Left cardiac atrium (tissue), 4 donors: ENCODE data around the gene KCNN3. TPM values are rescaled to one million over a fixed set of nuclear protein-coding genes. Genes with fewer than 3 reads are reported as not detected.
A peak's percentile ranks its signal among the peaks of the same experiment; 100 is the strongest.

Experiments used
- ATAC-seq, 2 donors: fragments of 200-7000 bp; cut with Tn5 transposase; one replicate each; pipeline ENCODE4 v1.9.1; 2020; ENCODE audit warnings: mild to moderate bottlenecking in 2 of 2, moderate library complexity in 2 of 2
- DNase-seq: peaks from one replicate; pipeline ENCODE4 v3.0.0-alpha.2; 2020
- intact Hi-C, 2 donors: fragments of 100-400 bp; cut with DNase I; formaldehyde crosslinking; loops; one replicate each; pipeline versions ENCODE4 v1.14.1 to v1.15.1; 2022 to 2023
- total RNA-seq, 2 donors: library from RNA; stranded (reverse); fragmentation: NEBNext Ultra II Directional; extraction: Animal tissue kit (Norgen Biotek cat#: 25700); gene quantifications; one replicate each; pipeline ENCODE4 v1.2.1, GENCODE V29; 2021
- donor health status: DM: no; HTN: yes; CAD: no.
- donor health status: DM: no; HTN: yes; CAD: no; lungs with severe emphysema.
- donor health status: DM: yes; HTN: yes; CAD: no.
- donor health status: Dilated cardiomyopathy.

KCNN3 gene
- total RNA-seq, 2 donors from 2014 or later, result 3.2 to 4.6 TPM

DNA sequence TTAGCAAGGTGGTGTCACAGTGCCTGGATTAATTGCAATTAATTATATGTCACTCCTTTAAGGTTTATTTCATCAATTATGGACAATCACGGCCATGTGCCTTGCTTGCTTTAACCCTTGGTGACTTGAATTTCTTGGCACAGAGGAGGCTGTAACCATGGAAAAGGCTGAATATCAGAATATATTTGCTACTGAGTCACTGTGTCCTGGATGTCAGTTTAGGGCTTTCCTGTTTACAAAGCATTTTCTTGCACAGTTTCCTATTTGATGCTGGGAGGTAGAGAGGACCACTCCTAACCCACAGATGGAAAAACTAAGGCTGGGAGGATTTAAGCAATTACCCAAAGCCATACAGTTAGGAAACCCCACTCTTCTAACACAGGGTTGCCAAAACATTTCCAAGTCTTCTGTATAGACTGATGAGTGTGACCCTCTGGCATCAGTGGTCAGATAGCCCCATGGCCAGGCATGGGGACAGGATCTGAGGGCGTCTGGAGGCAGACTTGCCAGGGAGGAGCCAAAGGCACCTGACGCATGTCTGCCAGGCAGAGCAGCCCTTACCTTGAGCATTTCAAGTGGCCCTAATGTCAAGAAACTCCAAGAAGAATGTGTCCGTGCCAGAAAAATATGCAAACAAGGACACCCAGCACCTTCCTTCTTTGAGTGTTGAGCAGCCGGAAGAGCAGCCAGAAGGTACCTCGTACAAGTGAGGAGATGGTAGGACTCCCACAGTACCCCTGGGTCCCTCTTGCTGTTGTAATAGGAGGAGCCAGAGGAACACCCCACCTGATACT, 34.4 kb downstream of the KCNN3 start:
- intact Hi-C loops, result no loop called here
- ATAC-seq (no peak), DNase-seq (no peak)

GRCh38 chr1:154833841-154834240, 36.2 kb downstream of the KCNN3 start:
- intact Hi-C loops, result no loop called here
- DNase-seq (no peak), ATAC-seq (no peak)

DNA sequence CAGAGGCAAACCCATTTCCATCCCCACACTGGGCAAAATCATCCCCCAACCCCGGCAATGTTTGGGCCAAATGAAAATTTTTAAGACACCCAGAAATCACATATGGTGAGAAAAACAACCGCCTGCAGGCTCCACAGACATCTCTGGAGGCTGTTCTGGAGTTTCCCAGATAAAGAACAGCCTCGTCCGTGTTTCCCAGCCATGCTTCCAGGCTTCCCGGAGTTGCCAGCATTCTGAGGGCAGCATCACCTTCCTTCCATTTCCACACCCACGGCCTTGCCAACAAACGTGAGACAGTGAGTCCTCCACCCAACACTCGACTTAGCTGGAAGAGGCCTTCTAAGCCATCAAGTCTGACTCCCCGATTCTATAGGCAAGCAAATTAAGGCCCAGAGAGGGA, 36.9 kb downstream of the KCNN3 start:
- intact Hi-C loops, result no loop called here
- no peak for DNase-seq
- ATAC-seq, result no peak

DNA sequence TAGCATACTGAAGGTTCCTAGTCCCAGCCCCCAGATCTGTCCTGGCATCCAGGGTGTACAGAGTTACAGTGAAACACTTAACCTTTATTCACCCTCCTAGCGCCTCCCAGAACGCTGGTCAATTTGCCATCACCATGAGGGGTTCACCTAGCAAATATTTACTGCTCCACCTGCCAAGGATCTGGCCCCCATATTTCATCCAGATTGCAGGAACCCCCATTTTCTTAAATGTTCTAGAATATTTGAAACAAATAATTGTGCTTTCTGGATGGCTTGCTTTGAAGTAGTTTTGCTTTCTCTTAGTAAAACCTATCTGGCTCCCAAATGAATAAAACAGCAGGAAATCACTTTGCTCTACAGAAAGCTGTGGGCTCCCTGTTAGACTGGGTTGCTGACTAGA, 37.7 kb downstream of the KCNN3 start:
- intact Hi-C loops, result no loop called here
- ATAC-seq (no peak), DNase-seq (no peak)

- peak in 1 of 2 donors; percentile 32 for ATAC-seq
- intact Hi-C loops, result no loop called here
- DNase-seq, result no peak
Measured at GRCh38 chr1:154831462-154831861, 38.6 kb downstream of the KCNN3 start.

- ATAC-seq, result no peak
- intact Hi-C loops, result no loop called here
- no peak for DNase-seq
Measured at GRCh38 chr1:154829062-154829461, 41.0 kb downstream of the KCNN3 start.

DNA sequence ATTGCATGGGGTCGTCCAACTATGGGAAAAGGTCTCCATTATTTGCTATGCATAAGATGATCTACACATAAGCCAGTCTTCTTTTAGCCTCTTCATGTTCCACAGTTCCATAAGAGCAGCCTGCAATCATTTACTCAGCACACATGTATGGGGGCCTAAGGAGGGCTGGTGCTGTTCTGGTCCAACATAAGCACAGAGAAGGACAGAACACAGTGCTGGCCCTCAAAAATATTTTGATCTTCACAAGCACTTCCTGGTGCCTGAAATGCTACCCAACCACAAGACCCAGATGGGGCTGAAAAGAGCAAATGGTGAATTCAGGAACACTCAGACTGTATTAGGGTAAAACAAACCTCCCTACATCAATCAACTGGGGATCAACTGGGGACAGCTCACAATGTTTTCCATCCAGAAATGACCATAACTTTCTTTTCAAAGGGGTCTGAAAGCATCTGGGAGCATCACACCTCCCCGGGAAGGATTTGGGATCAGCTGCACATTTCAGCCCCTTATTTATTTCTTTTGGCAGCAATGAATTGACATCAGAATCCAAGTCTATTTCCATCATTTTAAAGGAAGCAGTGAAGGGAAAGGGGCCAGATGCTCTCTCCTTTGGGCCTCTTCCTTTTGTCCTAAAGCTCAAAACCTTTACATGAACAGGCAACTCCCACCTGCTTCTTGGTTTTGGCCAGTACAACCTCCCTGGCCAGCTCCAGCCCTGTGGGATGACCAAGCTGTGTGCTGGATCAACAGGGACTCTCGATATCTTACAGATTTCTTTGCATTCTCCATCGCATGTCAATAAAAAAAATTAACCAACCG, 45.7 kb downstream of the KCNN3 start:
- ATAC-seq (no peak), DNase-seq (no peak)
- intact Hi-C loops, result no loop called here

- intact Hi-C loops, result no loop called here
- DNase-seq (no peak), ATAC-seq (no peak)
Measured at GRCh38 chr1:154822717-154823116, 47.4 kb downstream of the KCNN3 start.

GRCh38 chr1:154822233-154822632, 47.8 kb downstream of the KCNN3 start:
- ATAC-seq, result no peak
- intact Hi-C loops, result no loop called here

DNA sequence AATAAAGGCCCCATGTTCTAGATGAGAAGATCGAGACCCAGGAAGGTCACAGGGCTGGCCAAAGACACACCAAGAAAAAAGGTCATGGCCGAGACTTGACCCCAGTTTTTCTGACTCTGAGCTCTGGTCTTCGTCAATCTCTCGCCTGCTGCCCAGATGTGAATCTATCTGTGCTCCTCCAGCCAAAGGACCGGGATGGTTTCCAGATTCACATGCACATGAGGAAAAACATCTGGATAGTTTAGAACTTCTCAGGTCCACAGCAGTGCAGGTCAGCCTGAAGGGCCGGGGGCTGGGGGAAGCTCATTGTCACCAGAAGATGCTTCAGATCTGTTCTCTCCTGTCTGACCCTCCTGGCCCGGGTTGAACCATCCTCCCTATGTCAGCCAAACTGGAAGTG, 49.0 kb downstream of the KCNN3 start:
- DNase-seq (no peak), ATAC-seq (peak in 1 of 2 donors; percentile 45)
- intact Hi-C loops, result no loop called here

More at GRCh38 chr1:154822233-154822632, 47.8 kb downstream of the KCNN3 start:
- DNase-seq, result no peak

GRCh38 chr1:154820646-154821045, 49.4 kb downstream of the KCNN3 start:
- ATAC-seq, result peak in 1 of 2 donors; percentile 7
- DNase-seq, result no peak
- intact Hi-C loops, result no loop called here

DNA sequence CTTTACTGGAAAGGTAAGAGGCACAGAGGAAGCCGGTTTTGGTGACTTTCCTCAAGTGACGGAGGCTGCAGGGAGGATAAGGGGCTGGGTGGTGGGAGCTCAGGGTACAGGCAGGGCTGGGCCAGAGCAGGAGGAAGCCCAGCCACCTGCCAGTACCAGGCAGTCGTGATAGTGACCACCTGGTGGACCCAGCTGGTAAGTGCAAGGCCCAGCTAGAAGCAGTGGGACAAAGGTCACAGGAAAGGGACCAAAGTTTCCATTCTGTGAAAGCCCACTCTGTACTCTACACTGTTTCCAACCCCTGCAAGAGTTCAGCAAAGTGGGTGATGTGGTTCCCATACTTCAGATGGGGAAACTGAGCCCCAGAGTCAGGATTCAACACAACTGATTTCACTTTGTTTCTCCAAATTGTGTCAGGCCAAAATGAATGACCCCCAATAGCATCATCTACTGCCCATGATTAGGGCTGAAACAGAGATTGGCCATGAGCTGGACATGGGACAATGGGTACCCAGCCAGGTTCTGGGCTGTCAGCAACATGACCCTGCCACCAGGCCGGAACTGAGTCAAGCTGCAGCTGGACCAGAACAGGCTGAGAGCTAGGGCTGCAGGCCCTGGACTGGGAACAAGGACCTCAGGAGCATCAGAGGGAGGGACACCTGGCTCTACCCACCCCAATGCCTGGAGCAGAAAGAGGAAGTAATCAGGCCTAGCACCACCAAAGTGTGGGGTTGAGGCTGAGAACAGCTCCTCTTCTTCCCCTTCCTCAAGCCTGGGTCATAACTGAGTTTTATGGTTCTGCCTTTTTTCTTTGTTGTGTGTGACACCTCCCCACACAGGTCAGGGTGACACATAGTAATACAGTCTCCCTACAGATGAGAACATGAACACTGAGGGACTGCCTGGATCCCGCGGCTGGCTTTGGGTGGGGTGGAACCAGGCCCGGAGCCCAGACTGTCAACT, 50.2 kb downstream of the KCNN3 start:
- ATAC-seq (peak in 1 of 2 donors; percentile 32), DNase-seq (no peak)
- intact Hi-C loops, result no loop called here

DNA sequence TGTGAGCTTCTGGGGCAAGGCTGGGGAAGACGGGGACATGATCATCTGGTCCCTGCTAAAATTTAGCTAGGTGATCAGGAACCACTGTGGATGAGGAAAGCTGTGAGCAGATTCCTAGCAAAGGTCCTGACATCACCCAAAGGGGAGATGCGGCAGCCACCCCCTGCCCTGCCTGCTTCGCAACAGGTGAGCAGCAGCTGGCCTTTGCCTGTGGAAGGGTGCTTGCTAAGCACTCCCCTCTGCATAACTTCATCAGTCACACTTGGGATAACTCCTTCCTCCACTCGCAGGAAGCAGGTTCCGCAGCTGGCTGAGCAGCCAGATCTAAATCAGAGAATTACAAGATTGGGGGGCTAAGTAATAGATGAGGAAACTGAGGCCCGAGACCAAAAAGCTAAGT, 51.2 kb downstream of the KCNN3 start:
- intact Hi-C loops, result no loop called here
- DNase-seq (no peak), ATAC-seq (no peak)

- ATAC-seq (no peak), DNase-seq (no peak)
- intact Hi-C loops, result no loop called here
Measured at GRCh38 chr1:154816937-154817336, 53.1 kb downstream of the KCNN3 start.

- DNase-seq (no peak), ATAC-seq (no peak)
- intact Hi-C loops, result no loop called here
Measured at GRCh38 chr1:154816369-154816768, 53.7 kb downstream of the KCNN3 start.

GRCh38 chr1:154813846-154814505, 56.1 kb downstream of the KCNN3 start:
- ATAC-seq, result no peak
- no peak for DNase-seq
- intact Hi-C loops, result no loop called here

DNA sequence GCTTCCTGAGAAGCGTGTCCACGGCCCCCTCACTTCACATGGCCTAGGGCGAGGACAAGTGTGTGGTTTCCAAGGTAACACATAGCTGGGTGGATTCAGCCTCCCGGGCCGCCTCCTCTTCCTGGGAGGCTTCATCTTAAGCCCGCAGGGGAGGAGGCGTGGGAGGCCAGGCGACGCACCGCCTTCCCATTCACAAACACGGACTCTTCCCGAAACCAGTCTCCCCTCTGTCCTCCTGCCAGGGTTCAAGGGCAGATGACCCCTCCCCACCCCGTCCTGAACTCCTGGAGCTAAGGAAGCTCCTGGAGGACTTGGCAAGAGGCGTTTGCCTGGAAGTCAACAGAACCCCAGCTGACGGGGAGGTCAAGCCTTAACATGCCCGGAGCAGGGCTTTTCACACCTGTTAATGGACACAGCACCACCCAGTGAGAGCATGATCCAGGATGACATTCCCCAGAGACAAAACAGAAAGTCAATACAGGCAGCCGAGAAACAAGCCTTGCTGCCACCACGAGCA, 56.7 kb downstream of the KCNN3 start:
- DNase-seq (peak; percentile 68), ATAC-seq (peak in 1 of 2 donors; percentile 64)
- intact Hi-C loops, result no loop called here

- ATAC-seq (no peak), DNase-seq (no peak)
- intact Hi-C loops, result no loop called here
Measured at GRCh38 chr1:154812877-154813276, 57.2 kb downstream of the KCNN3 start.

- intact Hi-C loops, result no loop called here
- no peak for DNase-seq
- ATAC-seq, result no peak
Measured at GRCh38 chr1:154810571-154810970, 59.5 kb downstream of the KCNN3 start.
